Measurements from ENCODE around the gene OS9. TPM values are rescaled to one million over a fixed set of nuclear protein-coding genes. Genes with fewer than 3 reads are reported as not detected.
"Not testable (repeated sequence)": the region's sequence is repeated elsewhere in the genome, so short reads cannot be mapped to it uniquely, and the experiment has no call there.

Gene OS9
- total RNA-seq, 1 donor, result 211 TPM

- no peak for TF ChIP-seq CTCF (IDR thresholded peaks at IDR 0.05; ENCODE audit: extremely low read depth, low read depth, low read length)
- Histone ChIP-seq H3K4me2 (ENCODE audit: insufficient read depth, low read length) (no peak overlapping the region), H3K27me3 (ENCODE audit: insufficient read depth, low read length) (peaks cover 3% of the 10 kb centered on the region), H2AFZ (ENCODE audit: low read length) (no peak overlapping the region), H3K27ac (ENCODE audit: low read depth, low read length) (no peak overlapping the region), H4K20me1 (ENCODE audit: insufficient read depth, low read length) (no peaks in the 10 kb centered on the region), H3K36me3 (ENCODE audit: insufficient read depth, low read length) (no peaks in the 10 kb centered on the region), H3K79me2 (ENCODE audit: insufficient read depth, low read length) (no peaks in the 10 kb centered on the region), H3K9me3 (ENCODE audit: low read depth, low read length) (no peaks in the 10 kb centered on the region), H3K4me3 (ENCODE audit: insufficient read depth, low read length) (no peak overlapping the region), H3K4me1 (ENCODE audit: insufficient read depth, low read length) (no peaks in the 10 kb centered on the region)
- no peak for DNase-seq (ENCODE audit: insufficient read length, low spot score, missing footprints)
Observed at GRCh38 chr12:57672801-57673200, 21.1 kb upstream of the OS9 start.

- Histone ChIP-seq H3K4me2 (ENCODE audit: insufficient read depth, low read length) (no peak overlapping the region), H3K27me3 (ENCODE audit: insufficient read depth, low read length) (peaks cover 3% of the 10 kb centered on the region), H3K79me2 (ENCODE audit: insufficient read depth, low read length) (no peaks in the 10 kb centered on the region), H3K4me3 (ENCODE audit: insufficient read depth, low read length) (no peak overlapping the region), H3K36me3 (ENCODE audit: insufficient read depth, low read length) (no peaks in the 10 kb centered on the region), H3K9me3 (ENCODE audit: low read depth, low read length) (no peaks in the 10 kb centered on the region), H4K20me1 (ENCODE audit: insufficient read depth, low read length) (no peaks in the 10 kb centered on the region), H3K27ac (ENCODE audit: low read depth, low read length) (no peak overlapping the region), H2AFZ (ENCODE audit: low read length) (no peak overlapping the region), H3K4me1 (ENCODE audit: insufficient read depth, low read length) (no peaks in the 10 kb centered on the region)
- no peak for DNase-seq (ENCODE audit: insufficient read length, low spot score, missing footprints)
- TF ChIP-seq CTCF (IDR thresholded peaks at IDR 0.05; ENCODE audit: extremely low read depth, low read depth, low read length), result no peak
Observed at GRCh38 chr12:57674691-57675090, 19.2 kb upstream of the OS9 start.

- H3K4me3 ChIP-seq (ENCODE audit: insufficient read depth, low read length); H3K79me2 ChIP-seq (ENCODE audit: insufficient read depth, low read length); H2AFZ ChIP-seq (ENCODE audit: low read length); H3K27ac ChIP-seq (ENCODE audit: low read depth, low read length); H4K20me1 ChIP-seq (ENCODE audit: insufficient read depth, low read length); H3K36me3 ChIP-seq (ENCODE audit: insufficient read depth, low read length); DNase-seq (ENCODE audit: insufficient read length, low spot score, missing footprints); H3K4me2 ChIP-seq (ENCODE audit: insufficient read depth, low read length); H3K27me3 ChIP-seq (ENCODE audit: insufficient read depth, low read length); H3K4me1 ChIP-seq (ENCODE audit: insufficient read depth, low read length); H3K9me3 ChIP-seq (ENCODE audit: low read depth, low read length): not testable (repeated sequence)
Observed at GRCh38 chr12:57677947-57678346, 16.0 kb upstream of the OS9 start.

- TF ChIP-seq CTCF (IDR thresholded peaks at IDR 0.05; ENCODE audit: extremely low read depth, low read depth, low read length), result no peak
- Histone ChIP-seq H3K27me3 (ENCODE audit: insufficient read depth, low read length) (peaks cover 3% of the 10 kb centered on the region), H4K20me1 (ENCODE audit: insufficient read depth, low read length) (no peaks in the 10 kb centered on the region), H3K36me3 (ENCODE audit: insufficient read depth, low read length) (no peaks in the 10 kb centered on the region), H3K4me3 (ENCODE audit: insufficient read depth, low read length) (no peak overlapping the region), H3K27ac (ENCODE audit: low read depth, low read length) (no peak overlapping the region), H3K4me1 (ENCODE audit: insufficient read depth, low read length) (no peaks in the 10 kb centered on the region), H3K79me2 (ENCODE audit: insufficient read depth, low read length) (no peaks in the 10 kb centered on the region), H3K9me3 (ENCODE audit: low read depth, low read length) (no peaks in the 10 kb centered on the region), H2AFZ (ENCODE audit: low read length) (no peak overlapping the region), H3K4me2 (ENCODE audit: insufficient read depth, low read length) (no peak overlapping the region)
- no peak for DNase-seq (ENCODE audit: insufficient read length, low spot score, missing footprints)
Observed at GRCh38 chr12:57679697-57680096, 14.2 kb upstream of the OS9 start.

Data from osteoblast (primary cell).